Measurements from ENCODE around the gene MED13L. TPM values are rescaled to one million over a fixed set of nuclear protein-coding genes. Genes with fewer than 3 reads are reported as not detected.

MED13L gene
- total RNA-seq, 1 donor from 2014 or later = 141 TPM

GRCh38 chr12:115990241-115990640 lies 287.3 kb downstream of the MED13L start:
- H3K27me3 Mint-ChIP-seq = no peaks in the 10 kb centered on the region
- TF ChIP-seq CTCF (IDR thresholded peaks at IDR 0.05; ENCODE audit: unreplicated experiment) = no peak

GRCh38 chr12:115988625-115989563 lies 288.6 kb downstream of the MED13L start:
- Mint-ChIP-seq H3K9me3 (ENCODE audit: low read depth) (no peaks in the 10 kb centered on the region), H3K4me3 (ENCODE audit: low read depth) (no peak overlapping the region), H3K27me3 (no peaks in the 10 kb centered on the region), H3K27ac (no peak overlapping the region), H3K36me3 (ENCODE audit: insufficient read depth) (peaks cover 15% of the 10 kb centered on the region), H3K4me1 (ENCODE audit: low read depth) (no peaks in the 10 kb centered on the region)
- DNase-seq (ENCODE audit: low spot score, unreplicated experiment) = no peak
- no peak for TF ChIP-seq CTCF (IDR thresholded peaks at IDR 0.05; ENCODE audit: unreplicated experiment)

More at GRCh38 chr12:115990241-115990640, 287.3 kb downstream of the MED13L start:
- no peak for DNase-seq (ENCODE audit: low spot score, unreplicated experiment)
- H3K4me3 Mint-ChIP-seq (ENCODE audit: low read depth) = no peak overlapping the region
- H3K4me1 Mint-ChIP-seq (ENCODE audit: low read depth) = no peaks in the 10 kb centered on the region
- no peaks in the 10 kb centered on the region for H3K9me3 Mint-ChIP-seq (ENCODE audit: low read depth)
- no peak overlapping the region for H3K27ac Mint-ChIP-seq
- H3K36me3 Mint-ChIP-seq (ENCODE audit: insufficient read depth) = peaks cover 16% of the 10 kb centered on the region

- no peaks in the 10 kb centered on the region for H3K4me1 Mint-ChIP-seq (ENCODE audit: low read depth)
- no peaks in the 10 kb centered on the region for H3K9me3 Mint-ChIP-seq (ENCODE audit: low read depth)
- TF ChIP-seq CTCF (IDR thresholded peaks at IDR 0.05; ENCODE audit: unreplicated experiment) = no peak
- DNase-seq (ENCODE audit: low spot score, unreplicated experiment) = no peak
- H3K4me3 Mint-ChIP-seq (ENCODE audit: low read depth) = no peak overlapping the region
- H3K27ac Mint-ChIP-seq = no peak overlapping the region
- no peaks in the 10 kb centered on the region for H3K27me3 Mint-ChIP-seq
- H3K36me3 Mint-ChIP-seq (ENCODE audit: insufficient read depth) = peaks cover 15% of the 10 kb centered on the region
These were observed 289.3 kb downstream of the MED13L start for GRCh38 chr12:115988212-115988611.

GRCh38 chr12:115984616-115985015 lies 292.9 kb downstream of the MED13L start:
- no peak overlapping the region for H3K27ac Mint-ChIP-seq
- H3K4me1 Mint-ChIP-seq (ENCODE audit: low read depth) = no peaks in the 10 kb centered on the region
- H3K36me3 Mint-ChIP-seq (ENCODE audit: insufficient read depth) = peaks cover 20% of the 10 kb centered on the region
- no peak overlapping the region for H3K4me3 Mint-ChIP-seq (ENCODE audit: low read depth)
- DNase-seq (ENCODE audit: low spot score, unreplicated experiment) = no peak
- no peaks in the 10 kb centered on the region for H3K27me3 Mint-ChIP-seq
- no peak for TF ChIP-seq CTCF (IDR thresholded peaks at IDR 0.05; ENCODE audit: unreplicated experiment)
- H3K9me3 Mint-ChIP-seq (ENCODE audit: low read depth) = no peaks in the 10 kb centered on the region

GRCh38 chr12:115983226-115983798 lies 294.2 kb downstream of the MED13L start:
- no peak overlapping the region for H3K4me3 Mint-ChIP-seq (ENCODE audit: low read depth)
- H3K27me3 Mint-ChIP-seq = no peaks in the 10 kb centered on the region
- H3K9me3 Mint-ChIP-seq (ENCODE audit: low read depth) = no peaks in the 10 kb centered on the region
- no peaks in the 10 kb centered on the region for H3K4me1 Mint-ChIP-seq (ENCODE audit: low read depth)
- DNase-seq (ENCODE audit: low spot score, unreplicated experiment) = no peak
- peak; percentile 32 for TF ChIP-seq CTCF (IDR thresholded peaks at IDR 0.05; ENCODE audit: unreplicated experiment)
- peaks cover 19% of the 10 kb centered on the region for H3K36me3 Mint-ChIP-seq (ENCODE audit: insufficient read depth)
- H3K27ac Mint-ChIP-seq = no peak overlapping the region
